Left lobe of liver (tissue), 2 donors: ENCODE data around the gene CNNM2. TPM values are rescaled to one million over a fixed set of nuclear protein-coding genes. Genes with fewer than 3 reads are reported as not detected.

ENCODE experiments used
- ATAC-seq: fragments of 200-7000 bp; cut with Tn5 transposase; one replicate; pipeline ENCODE4 v1.9.1; 2020; ENCODE audit warnings: mild to moderate bottlenecking, moderate library complexity
- DNase-seq: peaks from one replicate; pipeline ENCODE4 v3.0.0-alpha.2; 2020; ENCODE audit warnings: low spot score
- total RNA-seq: library from RNA; stranded (reverse); gene quantifications from one replicate; pipeline ENCODE4 v1.2.1, GENCODE V29; 2021
- donor health status: DM: no; HTN: no; CAD: no; lungs with moderate emphysema.
- donor health status: DM: no; HTN: yes; CAD: no.

The CNNM2 gene
- total RNA-seq: 7.9 TPM

DNA sequence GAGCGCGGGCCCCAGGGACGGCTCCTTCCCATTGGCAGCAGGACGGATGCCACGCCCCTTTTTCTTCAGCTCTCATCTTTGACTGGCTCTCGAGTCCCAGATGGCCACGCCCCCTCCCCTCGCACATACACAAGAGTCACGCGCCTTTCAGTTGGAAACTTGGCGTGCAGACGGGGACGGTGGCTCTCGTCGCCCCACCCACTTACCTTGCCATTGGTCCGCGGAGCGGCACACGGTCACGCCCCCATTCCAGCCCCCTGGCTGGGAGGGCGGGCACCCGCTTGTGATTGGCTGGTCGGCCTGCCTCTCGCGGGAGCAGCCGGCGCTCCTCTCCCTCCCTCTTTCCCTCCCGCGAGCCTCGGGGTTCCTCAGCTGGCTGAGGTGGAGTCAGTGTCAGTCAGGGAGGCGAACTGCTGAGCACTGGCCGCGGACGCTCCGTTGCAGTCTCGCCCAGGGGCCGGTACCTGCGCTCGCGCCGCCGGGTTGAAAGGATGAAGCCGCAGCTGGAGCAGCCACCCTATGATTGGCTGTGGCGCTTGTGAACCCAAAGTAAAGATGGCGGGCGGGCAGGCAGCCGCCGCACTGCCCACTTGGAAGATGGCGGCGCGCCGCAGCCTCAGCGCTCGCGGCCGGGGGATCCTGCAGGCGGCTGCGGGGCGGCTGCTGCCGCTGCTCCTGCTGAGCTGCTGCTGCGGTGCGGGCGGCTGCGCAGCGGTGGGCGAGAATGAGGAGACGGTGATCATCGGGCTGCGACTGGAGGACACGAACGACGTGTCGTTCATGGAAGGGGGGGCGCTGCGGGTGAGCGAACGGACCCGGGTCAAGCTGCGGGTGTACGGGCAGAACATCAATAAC, at the start of gene CNNM2:
Gene CNNM2 (plus strand): TSS at position 333 of the 855 bp plus-strand sequence. CDS start 187 bp downstream, at position 520.
- peak; percentile 100 for DNase-seq
- ATAC-seq: peak; percentile 87

DNA sequence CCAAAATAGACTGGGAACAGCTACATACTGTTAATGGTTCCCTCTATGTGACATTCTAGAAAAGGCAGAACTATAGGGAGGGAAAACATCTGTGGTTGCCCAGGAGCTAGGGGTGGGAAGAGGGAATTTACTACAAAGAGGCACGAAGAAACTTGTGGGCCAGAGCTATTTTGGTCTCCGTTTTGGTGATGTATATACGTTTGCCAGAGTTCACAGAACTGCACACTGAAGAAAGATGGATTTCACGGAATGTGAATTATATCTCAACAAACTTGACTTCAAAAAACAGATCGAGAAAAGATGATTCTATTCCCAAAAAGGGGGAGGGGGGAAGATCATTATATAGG, 49.2 kb upstream of the CNNM2 start:
- DNase-seq (no peak), ATAC-seq (no peak)

DNA sequence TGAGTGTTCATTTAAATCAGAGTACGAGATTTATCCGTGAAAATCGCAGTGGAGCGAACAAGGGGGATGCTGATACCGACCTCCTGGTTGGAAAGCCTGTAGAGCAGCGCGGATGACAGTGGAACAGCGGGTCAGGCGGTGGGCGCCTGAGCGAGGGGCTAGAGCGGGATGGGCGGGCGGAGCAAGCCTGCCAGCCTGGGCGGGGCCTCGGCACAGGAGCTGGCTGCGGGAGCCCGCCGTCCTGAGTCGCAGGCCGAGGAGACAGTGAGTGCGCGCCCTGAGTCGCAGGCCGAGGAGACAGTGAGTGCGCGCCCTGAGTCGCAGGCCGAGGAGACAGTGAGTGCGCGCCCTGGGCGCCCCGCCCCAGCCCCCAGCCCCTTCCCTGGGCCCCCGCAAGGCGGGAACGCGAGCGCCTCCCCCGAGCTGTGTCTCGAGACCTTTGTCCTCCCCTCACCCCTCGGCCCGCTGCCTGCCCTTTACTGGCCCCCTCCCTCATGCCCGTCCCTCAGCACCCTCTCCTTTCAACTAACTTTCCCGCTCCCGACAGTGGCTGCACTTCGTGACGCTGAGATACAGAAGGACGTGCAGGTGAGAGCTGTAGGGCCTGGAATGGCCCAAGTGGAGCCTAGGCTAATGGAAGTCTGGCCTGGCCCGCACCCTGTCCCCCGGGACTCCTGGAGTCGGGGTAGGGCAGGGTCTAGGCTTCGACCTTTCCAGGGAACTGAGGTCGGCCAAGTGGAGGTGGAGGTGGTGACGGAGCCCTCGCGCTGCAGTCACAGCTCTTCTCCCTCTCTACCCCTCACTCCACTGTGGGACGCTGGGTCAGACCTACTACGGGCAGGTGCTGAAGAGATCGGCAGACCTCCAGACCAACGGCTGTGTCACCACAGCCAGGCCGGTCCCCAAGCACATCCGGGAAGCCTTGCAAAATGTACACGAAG, 48.6 kb upstream of the CNNM2 start, which contains the start of gene AS3MT:
Gene AS3MT (plus strand): TSS at position 213 of the 941 bp plus-strand sequence. CDS start 123 bp downstream, at position 336.
- peak; percentile 64 for DNase-seq

DNA sequence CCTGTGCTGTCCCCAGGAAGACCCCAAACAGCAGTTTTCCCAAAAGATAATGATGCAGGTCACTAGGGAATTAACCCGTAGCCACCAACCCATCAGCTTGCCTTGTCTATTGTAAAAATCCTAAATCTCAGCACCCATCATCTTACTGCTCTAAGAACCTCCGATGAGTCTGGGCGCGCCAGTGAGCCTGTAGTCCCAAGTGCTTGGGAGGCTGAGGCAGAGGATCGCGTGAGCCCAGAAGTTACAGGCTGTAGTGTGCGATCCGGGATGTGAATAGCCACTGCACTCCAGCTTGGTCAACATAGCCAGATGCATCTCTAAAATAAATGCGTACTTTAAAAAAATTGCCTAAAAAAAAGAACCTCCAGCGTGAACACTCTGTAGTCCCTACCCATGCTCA, 47.9 kb upstream of the CNNM2 start:
- DNase-seq: no peak
- ATAC-seq: peak; percentile 4

More for the DNA sequence above, 48.6 kb upstream of the CNNM2 start, which contains the start of gene AS3MT:
- ATAC-seq: peak; percentile 89

DNA sequence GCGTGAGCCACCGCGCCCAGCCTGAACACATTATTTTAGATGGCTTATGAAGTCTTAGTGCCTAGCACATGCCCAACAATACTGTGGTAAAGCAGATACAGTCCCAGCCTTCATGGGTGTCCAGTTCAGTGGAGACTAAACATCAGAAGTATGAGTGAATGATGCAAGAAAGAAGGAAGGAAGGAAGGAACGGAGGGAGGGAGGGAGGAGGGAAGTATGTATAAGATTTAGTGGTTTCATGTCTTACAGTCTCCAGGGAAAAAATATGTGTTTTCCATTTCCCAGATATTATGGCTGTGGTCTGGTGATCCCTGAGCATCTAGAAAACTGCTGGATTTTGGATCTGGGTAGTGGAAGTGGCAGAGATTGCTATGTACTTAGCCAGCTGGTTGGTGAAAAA, 45.9 kb upstream of the CNNM2 start:
- no peak for ATAC-seq
- DNase-seq: no peak

DNA sequence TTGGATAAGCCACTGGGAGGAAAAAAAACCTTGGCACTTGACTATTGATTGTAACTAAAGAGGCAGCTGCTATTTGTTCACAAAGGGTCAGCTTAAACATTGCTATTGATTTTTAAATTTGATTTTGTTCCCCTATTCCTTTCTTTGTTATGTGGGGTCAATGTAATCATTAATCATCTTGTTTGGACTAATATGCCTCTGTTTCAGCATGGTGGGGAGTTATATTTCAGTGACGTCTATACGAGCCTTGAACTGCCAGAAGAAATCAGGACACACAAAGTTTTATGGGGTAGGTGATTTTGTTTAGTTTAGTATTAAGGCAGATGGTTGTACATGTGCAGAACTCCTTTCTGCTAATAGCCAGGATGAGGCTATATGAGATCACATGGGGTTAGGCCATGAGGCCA, 41.3 kb upstream of the CNNM2 start:
- DNase-seq (no peak), ATAC-seq (peak; percentile 74)

DNA sequence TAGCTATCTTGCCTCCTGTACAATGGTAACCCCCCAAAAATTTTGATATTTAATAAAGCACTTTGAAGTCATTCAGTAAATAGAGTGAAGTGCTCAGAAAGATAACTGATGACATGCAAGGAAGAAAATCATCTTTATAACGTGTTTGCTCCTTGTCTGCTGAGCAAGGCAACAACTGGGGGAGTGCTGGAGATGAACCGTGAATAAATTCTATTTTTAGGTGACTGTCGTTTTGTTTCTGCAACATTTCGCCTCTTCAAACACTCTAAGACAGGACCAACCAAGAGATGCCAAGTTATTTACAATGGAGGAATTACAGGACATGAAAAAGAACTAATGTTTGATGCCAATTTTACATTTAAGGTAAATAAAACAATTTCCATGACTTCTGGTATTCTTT, 39.5 kb upstream of the CNNM2 start:
- DNase-seq (no peak), ATAC-seq (no peak)

DNA sequence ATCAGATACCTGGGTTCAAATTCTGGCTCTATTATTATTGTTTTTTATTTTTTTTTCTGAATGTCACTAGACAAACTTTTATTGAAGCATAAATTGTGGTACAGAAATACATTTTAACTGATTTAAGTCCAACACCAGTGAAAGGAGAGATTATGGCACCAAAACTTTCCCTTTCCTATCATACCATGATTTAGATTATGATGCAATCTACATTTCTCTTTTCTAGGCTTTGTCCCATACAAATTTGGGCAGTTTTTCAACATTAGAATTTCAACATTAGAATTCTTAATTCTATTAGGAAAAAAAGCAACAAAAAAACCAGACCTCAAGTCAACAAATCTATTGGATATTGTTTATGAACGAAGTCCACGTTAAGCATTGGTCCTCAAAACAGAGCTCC, 37.8 kb upstream of the CNNM2 start:
- ATAC-seq (no peak), DNase-seq (no peak)

DNA sequence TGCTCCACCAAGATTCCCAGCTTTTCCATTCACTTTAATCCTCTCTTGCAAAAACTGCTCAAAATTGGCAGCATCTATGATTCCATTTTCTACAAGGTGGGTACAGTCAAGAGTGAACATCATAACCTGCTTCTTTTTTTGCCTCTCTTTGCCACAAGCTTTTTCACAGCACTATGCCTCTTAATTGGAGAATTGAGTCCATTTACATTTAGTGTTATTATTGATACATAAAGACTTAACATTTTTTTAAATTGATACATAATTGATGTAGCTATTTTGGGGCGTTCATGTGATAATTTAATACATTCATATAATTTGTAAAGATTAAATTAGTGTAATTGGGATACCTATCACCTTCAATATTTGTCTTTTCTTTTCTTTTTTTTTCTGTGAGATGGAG, 30.0 kb upstream of the CNNM2 start:
- ATAC-seq (no peak), DNase-seq (no peak)

DNA sequence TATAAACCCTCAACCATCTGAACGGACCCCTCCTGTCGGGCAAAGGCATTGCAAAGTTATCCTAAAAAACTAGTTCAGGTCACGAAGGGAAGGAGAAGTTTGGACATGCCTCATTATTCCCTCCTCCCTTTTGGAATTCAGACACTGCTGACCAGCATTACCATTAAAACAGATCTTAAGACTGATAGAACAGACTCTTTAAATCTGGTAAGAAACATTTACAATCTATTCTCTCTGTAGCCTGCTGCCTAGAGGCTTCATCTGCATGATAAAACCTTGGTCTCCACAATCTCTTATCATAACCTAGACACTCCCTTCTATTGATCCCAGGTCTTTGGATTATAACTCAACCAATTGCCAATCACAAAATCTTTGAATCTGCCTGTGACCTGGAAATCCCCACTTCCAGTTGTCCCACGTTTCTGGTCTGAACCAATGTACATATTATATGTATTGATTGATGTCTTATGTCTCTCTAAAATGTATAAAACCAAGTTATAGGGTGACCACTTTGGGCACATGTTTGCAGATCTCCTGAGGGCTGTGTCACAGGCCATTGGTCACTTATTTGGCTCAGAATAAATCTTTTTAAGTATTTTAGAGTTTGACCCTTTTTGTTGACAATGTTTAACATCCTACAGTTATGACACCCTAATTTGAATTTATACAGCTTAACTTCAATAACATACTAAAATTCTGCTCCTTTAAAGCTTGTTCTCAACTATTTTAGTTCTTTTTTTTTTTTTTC, 23.5 kb upstream of the CNNM2 start:
- DNase-seq: no peak
- peak; percentile 46 for ATAC-seq

DNA sequence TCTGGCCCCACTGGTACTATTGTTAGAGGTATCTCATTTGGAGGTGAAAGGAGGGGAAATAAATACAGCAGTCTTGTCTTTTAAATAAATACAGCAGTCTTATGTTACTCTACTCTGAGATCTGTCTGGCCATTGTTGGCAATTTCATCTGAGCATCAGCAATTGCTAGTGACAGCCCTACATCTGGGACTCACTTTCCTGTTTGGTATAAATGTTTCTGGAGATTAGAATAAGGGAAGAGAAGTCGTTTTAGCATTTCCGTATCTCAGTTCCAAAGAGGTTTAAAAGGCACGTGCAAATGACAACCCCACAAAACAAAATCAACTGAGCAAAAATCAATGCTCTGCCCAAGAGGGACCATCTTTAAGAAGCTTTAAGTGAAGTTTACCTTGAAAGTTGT, 18.1 kb upstream of the CNNM2 start:
- no peak for ATAC-seq

DNA sequence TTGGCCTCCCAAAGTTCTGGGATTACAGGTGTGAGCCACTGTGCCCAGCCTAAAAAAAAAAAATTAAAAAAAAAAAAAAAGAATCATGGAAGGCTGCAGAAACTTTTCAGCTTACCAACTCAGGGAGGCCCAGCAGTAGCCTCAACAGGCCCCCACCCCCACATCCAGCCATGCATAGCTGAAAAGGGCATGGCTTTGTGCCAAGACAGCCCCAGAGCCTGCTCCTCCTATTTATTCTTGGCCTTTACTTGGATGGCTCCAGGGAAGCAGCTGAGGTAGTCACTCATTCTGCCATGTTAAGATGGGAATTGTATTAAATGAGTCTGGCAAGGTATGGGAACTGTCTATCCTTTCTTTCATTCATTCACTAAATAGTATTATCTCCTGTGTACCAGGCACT, 13.7 kb upstream of the CNNM2 start:
- ATAC-seq (no peak), DNase-seq (no peak)

More for the DNA sequence above, 18.1 kb upstream of the CNNM2 start:
- no peak for DNase-seq

DNA sequence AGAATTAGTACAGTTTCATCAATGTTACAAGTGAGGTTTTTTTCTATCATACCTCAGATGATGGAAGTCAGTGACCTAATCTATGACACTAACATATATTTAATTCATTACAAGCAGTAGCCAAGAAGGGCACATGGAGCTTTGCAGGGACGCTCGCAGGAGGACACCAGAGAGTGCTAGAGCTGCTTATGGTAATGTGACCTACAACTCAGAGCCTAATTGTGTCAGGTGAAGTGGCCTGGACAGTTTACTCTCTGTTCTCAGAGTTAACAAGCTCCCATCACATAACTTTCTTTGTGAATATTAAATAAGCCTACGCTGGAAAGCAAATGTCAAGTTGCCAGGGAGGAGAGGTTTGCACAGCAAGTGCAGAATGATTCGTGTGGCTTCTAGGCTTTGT, 11.6 kb upstream of the CNNM2 start:
- ATAC-seq: no peak

DNA sequence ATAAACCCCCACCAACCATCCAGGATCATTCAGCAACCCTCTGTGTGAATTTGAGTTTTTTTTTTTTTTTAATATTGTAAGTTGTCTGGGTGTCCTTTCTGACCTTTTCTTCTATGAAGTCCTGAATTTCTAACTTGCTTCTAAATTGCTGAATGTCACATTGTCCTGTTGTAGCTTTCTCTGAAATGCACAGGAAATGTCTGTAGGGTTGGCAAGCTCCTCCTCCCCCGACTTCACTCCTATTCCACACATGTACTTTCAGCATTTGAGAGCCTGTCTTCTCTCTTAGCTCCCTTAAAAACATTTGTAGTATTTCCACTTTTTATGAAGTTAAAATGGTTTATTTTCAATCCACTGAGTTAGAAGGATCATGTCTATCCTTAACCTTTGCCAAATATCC, 3.3 kb upstream of the CNNM2 start:
- ATAC-seq (no peak), DNase-seq (no peak)

More for the DNA sequence above, 11.6 kb upstream of the CNNM2 start:
- DNase-seq: no peak

DNA sequence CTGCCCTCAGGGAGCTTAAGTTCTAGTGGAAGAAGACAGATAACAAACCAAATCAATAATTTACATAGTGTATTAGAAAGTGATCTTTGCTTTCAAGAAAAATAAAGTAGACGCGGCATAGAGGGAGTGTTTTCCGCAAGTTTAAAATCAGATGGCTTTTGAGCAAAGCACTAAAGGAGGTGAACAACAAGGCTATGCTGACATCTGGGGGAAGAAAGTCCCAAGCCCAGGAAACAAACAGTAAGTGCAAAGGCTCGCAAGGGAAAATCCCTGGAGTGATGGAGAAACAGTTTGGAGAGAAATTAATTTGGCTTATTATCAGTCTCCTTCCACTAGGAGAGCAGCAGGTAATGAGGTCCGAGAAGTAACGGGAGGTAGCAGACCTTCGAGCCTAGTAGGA, 1.9 kb upstream of the CNNM2 start:
- no peak for DNase-seq
- no peak for ATAC-seq

DNA sequence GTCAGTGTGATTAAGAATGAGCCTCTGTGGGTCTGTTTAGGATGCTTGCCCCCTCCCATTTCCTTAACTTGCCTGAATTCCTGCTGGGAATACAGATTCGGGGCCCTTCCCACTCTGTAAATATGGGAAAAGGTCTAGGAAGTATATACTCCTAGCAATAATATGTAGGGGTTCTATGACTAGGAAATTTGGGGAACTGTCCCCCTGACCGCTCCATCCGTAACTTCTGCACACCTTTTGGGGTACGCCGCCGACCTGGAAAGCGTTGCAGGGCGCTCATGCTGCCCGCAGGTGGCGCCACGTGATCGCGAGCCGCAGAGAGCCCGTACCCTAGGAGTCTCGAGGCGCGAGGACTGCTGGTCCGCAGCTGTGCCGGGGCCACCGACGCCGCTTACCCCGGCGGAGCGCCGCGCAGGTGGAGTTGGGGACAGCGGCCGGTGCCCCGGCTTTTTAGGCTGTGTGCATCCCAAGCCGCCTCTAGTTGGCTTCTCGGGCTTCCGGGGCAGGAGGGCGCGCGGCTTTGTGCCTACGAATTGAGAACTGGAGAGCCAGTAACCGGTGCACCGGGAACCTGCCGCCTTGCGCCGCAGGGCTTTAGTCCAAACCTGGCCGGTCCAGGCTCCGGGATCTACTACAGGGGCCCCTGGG, 656 bp upstream of the CNNM2 start:
- ATAC-seq: peak; percentile 75
- DNase-seq: peak; percentile 87

DNA sequence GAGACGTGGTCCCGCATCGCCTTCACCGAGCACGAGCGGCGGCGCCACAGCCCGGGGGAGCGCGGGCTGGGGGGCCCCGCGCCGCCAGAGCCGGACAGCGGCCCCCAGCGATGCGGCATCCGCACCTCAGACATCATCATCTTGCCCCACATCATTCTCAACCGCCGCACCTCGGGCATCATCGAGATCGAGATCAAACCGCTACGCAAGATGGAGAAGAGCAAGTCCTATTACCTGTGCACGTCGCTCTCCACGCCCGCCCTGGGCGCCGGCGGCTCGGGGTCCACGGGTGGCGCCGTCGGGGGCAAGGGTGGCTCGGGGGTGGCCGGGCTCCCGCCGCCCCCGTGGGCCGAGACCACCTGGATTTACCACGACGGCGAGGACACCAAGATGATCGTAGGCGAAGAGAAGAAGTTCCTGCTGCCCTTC, 737 bp downstream of the CNNM2 start:
- no peak for DNase-seq
- peak; percentile 1 for ATAC-seq

DNA sequence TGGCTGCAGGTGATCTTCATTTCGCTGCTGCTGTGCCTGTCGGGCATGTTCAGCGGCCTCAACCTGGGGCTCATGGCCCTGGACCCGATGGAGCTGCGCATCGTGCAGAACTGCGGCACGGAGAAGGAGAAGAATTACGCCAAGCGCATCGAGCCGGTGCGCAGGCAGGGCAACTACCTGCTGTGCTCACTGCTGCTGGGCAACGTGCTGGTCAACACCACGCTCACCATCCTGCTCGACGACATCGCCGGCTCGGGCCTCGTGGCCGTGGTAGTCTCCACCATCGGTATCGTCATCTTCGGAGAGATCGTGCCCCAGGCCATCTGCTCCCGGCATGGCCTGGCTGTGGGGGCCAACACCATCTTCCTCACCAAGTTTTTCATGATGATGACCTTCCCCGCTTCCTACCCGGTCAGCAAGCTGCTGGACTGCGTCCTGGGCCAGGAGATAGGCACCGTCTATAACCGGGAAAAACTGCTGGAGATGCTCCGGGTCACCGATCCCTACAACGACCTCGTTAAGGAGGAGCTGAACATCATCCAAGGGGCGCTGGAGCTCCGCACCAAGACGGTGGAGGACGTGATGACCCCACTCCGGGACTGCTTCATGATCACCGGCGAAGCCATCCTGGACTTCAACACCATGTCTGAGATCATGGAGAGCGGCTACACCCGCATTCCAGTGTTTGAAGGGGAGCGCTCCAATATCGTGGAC, 1.3 kb downstream of the CNNM2 start:
- ATAC-seq (no peak), DNase-seq (peak; percentile 50)

DNA sequence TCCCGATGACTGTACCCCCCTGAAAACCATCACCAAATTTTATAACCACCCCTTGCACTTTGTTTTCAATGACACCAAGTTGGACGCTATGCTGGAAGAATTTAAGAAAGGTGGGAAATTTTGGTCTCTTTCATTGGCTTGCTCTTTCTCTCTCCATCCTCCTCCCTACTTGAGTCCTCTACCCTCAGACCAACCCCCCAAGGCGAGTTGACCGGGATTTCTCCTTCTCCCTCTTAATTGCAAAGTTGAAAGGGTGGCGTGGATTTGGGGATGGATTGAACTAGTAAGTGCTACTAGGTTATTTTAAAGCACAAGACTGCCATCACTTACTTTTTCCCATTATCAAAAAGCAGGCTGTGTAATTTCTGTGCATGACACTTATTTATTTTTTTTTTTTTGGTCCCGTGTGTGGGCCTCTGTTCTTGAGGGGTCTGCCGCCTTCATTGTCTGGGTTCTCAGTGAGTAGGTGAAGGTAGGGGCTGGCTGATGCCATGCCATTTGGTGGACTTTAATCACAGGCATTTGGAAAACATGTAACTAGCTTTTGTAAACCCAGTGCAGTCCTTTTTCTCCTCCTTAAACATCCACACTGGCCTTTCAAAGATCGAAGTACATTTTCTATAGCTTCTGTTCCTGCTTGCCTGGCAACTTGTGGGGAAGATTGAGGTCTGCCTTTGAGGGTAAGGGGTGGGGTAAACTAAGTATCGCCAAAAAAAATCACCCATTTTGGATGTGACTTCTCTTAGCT, 2.1 kb downstream of the CNNM2 start:
- ATAC-seq (no peak), DNase-seq (no peak)
